ENCODE data around the gene KIRREL3.

Gene KIRREL3

DNA sequence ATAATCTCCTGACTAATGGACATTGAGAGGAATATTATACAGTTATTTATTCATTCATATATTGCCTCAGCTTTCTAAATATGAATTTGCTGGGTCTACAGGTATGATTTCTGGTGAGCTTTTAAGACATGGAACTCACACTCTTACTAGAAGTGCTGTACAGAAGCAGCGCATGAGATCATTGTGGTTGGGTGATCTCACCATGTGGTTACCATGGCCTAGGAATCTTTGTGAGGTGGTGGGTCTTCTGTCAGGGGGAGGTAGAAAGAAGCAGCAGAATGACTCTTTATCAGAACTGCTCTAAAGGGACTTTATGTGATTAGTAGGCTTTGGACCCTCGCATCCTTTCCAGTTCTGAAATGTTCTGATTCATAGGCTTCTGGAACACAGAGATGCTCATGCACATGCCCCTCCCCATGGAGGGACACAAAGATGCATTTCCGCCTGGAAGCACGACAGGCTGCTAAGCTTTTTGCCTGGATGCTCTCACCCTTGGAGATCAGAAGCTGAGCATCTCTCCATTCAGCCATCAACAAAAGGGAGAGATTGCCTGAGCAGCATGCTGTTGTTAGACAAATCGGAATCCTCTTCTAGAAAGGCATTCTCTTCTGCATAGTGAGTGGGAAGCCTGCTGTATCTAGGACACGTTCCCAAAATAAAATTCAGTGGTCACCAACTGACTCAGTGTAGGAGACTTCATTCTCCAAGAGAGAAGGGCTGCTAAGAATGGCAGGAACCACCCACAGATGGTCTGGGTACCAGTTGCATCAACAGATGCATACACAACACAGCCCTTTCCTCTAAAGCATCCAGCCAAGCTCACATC is 51.3 kb downstream of the KIRREL3 start:
- no peak for DNase-seq

DNA sequence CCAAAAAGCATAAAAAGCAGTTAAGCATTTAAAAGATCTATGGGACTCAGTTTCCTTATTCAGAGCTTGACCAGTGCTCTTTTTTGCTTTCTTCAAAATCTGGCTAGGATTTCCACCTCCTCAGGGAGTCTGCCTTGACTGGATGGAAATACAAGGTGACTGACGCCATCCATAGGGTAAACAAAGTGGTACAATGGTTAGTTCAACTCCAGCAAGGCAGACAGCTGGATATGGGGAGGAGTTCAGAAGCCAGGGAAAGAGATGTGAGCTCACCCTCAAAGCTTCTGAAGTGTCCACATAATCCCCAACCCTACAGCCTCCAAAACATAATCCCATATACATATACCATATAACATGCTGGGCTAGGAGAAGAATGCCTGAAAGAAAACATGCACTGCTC is 52.0 kb downstream of the KIRREL3 start:
- no peak for DNase-seq

DNA sequence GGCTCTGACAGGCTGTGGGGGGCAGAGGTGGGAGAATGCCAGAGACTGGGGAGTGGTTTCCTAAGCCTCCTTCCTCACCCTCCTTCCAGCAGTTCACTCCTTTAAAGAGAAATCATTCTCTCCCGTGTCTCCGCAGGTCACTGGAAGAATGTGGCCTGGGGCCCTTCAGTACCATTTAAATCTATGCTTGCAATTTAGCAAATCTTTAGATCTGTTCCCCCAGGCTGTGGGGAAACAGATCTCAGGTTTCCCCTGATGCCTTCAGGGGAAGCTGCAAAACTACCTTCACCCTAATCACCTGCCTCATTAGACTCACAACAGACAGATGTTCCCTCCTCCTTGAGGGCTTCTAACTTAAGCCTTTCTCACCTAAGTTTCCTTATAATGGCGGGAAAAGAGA is 55.3 kb downstream of the KIRREL3 start:
- no peak for DNase-seq

DNA sequence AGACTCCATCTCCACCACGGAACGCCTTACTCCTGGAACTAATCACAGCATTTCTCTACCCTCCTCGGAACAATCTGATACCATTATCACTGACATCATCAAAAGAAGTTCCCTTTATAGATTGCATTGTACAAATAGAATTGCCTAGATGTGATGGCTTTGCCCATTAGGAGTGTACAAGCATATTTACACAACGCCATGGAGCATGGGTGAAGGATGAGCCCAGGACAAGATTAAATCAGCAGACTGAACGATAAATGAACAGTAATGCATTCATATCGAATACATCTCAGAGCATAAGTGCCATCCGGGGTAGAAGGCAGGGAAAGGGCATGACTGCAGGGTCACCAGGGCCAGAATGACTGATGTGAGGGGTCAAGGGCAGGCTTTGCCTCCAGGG is 57.3 kb downstream of the KIRREL3 start:
- DNase-seq = no peak

DNA sequence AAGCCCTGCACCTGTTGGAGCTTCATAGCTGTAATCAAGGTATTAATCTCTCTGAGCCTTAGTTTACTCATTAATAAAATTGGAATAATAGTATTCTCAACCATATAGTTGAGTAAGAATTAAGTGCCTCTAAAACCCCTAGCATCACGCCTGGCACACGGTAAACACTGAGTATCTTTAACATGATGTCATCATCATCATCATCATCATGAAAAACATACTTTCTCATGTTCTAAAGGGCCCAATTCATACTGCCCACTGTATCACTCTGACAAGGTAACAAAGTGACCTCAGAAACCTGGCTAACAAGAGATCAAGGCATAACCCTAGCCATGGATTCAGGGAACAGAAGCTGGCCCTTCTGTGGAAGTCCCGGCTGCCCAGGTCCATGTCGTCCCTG is 58.4 kb downstream of the KIRREL3 start:
- DNase-seq = no peak

DNA sequence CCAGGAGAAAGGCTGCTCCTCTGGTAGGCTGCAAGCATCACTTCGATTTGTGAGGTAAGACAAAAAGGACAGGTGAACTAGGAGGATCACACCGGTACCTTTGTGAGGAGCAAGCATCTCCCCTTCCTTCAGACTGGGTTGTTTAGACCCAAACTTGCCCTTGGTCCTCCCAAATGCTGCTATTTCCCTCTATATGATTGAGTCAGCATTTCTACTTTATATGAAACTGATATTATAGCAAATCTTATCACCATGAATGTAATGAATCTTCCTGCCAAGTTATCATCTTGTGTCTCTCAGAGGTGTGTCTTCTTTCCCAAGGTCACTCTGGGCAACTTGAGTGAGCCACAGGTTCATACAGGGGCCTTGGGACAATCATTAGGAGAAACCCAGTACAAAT is 61.0 kb downstream of the KIRREL3 start:
- no peak for DNase-seq

DNA sequence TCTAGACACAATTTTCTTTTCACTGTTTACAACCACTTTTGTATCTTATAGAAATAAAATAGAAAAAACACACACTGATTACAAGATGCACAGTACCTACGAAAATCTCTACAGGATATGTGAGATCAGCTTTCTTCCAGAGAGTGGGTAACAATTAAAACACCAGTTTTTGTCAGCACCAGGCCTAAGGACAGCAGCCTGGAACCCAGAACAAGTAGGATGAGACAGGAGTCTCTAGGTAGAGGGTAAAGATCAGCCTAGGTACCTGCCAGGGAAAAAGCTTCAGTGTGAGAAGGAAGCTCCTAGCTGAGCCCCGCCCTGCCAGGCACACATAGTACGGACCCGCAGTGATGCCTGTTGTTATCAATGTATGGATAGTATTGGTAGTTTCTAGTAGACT is 61.9 kb downstream of the KIRREL3 start:
- DNase-seq = no peak

DNA sequence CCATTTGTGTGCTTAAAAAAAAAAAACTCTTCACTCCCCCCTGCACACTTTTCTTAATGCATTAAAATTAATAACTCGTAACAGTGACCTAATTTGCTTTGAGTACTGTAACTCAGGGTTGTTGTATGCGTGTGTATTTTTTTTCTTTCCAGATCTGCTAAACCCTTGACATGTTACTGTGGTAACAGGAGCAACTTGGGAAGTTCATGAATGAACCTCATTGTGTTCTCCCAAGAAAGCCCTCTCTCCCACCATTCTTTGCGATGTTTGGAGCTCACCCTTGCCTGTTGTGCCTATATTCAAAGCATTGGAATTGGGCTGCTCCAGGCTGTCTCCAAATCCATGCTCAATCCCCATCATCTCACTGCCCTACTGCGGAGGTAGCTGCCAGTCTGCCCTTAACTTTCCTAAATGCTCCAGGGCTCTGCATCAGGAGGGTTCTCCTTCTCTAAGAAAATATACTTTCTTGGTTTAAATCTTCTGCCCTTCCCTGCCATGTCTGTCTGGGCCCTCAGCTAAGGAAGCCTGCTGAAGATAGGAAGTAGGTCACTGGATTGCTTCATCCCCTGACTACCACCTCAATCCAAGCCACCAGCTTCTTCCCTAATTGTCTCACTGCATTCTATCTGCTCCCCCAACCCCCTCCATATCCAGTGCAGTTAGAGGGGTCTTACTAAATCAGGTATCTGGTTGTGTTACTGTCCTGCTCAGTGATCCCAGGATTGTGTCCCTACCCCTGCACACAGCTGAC is 70.3 kb downstream of the KIRREL3 start:
- DNase-seq = no peak

DNA sequence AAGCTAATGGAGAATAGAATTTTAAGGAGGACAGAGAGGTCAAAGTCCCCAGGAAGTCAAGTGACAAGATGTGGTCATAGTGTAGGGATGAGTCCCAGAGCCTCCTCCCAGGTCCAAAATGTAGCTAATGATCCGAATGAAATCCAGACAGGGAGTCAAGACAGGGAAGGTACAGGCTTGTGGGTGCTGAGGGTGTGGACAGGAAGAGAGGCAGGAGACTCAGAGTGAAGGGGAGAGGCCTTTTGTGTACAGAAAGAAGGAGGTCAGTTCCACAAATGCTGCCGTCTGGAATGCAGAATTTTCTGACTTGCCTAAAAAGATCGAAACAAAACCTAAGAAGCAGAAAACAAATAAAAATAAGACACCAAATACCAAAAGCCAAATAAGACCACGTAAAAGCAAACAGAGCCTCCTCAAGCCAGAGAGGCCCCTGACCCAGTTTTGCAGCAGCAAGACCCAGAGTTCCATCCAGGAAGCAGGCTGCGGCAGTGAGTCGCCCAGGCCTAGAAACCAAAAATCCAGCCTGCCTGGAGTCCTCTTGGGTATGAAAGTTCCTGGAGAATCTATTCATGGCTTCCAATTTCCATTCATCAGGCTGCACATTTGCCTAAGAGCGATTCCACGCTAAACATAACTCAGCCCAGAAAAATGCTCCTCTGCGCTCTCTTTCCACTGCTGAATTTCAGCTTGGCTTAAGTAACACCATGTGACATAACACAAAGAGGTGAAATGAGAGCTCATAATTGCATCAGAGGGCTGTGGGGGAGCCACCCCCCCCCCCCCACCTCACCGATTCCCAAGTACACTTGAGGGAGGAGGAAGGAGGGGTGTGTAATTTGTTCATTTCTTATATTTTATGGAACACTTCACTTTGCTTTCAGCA is 71.2 kb downstream of the KIRREL3 start:
- DNase-seq = no peak

DNA sequence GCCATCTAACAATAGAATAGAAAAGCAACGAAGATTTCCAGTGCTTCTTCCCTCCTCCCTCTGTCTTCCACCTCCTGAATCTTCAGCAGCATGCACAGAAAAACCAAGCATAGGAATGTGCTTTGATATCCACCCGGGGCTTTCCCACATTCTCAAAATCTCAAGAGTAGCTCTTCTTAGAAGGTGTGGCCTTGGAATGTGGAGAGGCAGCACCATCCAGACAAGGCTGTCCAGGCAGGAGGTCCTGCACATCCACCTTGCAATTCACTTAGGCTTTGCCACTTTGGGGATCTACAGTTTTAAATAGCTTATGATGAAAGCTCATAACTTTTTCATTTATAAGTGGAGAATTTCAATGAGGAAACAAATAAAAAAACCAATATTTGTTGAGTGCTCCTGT is 72.9 kb downstream of the KIRREL3 start:
- no peak for DNase-seq

DNA sequence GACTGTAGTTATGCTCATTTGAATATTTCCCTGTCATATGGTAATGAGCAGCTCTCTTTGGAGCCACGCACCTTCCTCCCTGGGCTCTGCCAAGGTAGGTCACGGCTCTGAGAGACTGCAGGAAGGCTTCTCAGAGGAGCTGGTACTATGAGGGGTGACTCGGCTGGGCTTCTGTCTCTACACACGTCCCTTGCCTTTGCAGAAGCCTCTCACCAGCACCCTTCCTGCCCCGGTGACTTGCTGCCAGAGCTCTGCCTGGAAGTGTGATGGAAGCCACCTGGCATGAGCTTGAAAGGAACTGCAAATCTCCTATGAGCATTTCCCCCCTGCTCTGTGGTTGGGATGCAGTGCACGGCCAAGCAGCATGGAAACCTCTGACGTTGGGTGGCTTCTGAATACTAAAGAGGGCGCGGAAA is 74.2 kb downstream of the KIRREL3 start:
- DNase-seq = no peak

DNA sequence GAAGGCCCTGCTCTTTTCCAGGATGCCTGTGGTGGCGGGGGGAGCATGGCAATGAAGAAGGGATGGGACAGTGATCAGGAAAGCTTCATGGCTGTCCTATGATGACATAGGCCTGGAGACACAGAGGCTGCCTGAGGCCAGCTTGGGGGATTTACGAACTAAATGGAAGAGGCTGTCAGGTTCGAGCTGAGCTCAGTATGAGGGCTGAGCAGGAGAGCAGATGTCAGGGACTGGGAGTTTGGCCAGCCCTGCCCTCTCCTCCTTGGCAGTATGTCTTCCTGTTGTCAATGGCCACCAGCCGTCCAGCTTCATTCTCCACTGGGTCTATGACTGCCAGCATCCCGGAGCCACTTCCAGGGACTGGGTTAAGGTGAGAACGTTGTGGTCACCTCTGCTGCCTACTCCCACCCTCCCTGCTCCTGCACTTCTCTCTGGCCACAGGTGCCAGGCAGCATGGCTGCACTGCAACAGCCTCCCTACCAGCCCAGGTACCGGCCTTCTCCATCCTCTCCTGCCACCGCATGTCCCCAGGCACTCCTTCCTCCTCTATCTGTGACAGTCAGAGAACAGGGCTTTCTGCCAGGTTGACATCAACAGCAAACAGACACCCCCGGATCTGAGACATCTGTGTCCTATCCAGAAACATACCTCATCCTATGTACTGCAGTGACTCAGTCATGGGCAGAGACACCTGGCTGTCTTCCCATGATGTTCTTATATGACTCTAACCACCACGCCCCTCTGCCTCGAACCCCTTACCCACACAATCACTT is 75.1 kb downstream of the KIRREL3 start:
- DNase-seq = no peak

DNA sequence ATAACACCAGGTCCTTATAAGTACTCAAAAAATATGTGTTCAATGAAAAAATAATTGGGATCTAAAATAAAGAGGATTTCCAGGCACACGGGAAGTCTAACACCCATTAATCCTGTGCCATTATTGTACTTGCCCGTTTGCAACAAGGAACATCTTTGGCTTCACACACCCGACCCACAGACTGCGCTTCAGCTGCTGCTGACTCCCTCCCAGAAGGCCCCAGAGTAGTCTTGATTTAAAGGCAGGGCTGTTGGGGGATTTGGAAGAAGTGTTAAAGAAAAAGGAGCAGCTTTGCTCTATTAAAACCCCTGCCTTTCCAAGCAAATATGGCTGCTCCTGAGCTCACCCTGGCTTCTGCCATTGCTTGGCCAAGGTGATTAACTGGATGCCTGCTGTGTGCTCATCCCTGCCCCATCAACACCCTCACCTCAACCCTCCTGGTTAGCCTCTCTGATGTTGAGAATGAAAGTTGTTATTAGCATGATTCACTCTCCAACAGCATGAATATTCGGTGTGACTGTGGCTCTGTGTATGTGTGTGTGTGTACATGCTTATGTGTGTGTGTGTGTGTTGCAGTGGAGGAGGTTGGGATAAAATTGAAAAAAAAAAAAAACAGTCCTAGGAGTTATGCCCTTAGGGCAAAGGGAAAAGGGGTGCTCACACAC is 76.1 kb downstream of the KIRREL3 start:
- no peak for DNase-seq

DNA sequence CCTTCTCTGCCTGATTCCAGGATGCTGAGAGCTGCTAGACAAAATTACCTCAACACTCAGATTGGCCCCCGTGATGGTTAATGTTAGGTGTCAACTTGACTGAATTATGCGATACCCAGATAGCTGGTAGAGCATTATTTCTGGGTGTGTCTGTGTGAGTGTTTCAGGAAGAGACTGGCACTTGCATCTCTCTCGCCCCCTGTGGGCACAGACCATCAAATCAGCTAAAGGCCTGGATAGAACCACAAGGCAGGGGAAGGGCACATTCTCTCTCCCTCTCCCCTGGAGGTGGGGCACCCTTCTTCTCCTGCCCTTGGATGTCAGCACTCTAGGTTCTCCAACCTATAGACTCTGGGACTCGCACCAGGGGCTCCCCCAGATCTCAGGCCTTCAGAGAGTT is 79.7 kb downstream of the KIRREL3 start:
- no peak for DNase-seq

DNA sequence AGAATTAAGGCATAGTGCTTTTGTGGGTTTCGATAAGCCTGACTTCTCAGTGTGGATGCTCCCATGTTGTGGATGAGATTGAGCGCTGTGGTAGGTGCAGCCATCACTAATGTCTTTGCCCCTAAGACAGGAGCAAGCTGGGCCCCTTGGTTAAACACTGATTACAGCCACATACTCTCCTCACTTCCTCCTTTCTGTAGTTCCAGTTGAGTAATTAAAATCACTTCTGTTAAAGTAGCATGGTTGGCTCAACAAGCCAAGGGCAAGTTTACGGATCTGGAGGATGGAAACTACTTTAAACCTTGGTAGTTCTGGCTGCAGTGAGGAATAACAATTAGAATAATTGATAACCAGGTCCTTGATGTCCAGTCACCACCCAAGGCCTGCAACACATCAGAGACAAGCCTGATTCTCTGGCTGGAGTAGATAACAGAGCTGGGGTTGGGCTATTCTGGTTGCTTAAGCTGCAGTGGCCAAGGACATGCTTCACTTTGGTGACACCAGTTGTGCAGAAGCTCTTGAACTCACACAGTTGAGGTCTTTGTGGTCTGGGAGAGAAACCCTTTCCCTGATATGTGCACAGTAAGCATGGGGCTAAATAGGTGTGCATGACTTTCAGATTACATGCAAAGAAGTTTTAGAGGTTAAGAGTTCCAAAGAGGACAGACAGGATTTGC is 81.3 kb downstream of the KIRREL3 start:
- no peak for DNase-seq

DNA sequence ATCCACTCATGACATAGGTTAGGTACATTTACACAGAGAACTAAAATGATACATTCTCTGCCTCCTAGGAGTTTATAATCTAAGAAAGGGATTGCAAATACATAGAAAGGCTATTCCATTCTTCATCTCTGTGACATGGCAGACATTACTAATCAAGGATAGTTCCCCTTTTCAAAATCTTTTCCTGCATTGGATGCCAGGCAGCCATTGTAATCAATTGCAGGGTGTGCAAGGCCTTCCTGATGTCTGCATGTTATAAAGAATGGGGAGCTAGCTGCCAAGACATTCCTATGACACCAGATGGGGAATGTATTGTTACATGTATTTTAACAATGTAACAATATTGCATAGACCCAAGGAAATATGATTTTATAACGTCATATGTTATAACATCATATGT is 82.0 kb downstream of the KIRREL3 start:
- DNase-seq = no peak

DNA sequence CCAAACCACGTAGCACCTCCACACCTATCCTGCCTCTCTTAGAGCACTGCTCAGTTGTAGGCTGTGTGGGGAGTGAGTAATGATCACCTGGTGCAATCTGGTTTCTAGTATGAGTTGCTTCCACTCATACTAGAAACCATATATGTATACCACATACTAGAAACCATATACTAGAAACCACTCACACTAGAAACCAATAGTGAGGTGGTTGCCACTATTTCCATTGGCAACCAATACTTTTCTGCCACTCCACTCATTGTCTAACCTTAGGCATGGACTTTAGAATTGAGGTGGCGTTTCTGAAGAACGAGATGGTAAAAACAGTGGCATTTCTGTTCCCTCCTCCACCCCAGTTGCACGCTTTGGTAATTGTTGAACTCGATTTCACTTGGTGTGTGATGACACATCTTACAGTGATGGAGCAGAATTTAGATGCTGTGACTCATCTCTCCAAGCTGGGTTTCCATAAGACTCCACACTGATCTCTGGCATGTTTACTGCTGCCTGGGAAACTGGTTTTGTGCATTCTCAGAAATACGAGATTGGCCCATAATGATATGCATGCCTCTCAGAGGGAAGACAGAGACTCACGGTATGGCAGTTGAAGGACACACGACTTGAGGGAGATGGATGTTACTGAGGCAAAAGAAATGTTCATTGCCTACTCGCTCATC is 82.9 kb downstream of the KIRREL3 start:
- no peak for DNase-seq

DNA sequence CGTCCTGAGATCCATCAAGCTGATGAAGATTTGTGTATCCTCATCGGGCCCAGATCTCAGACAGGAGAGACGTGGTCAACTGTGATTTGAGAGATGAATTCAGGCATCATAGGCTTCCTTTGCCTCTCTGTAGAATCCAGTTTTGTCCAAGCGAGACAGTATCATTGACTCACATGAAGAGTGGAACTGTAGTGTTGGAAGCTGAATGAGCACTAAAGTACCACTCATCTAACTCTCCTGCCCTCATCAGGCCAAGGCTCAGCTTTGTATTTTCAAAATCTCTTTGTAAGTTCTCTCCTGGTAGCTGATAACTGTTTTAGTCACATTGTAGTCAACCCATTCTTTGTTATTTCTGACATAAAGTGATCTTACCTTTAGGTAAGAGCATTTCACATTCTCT is 85.1 kb downstream of the KIRREL3 start:
- no peak for DNase-seq

DNA sequence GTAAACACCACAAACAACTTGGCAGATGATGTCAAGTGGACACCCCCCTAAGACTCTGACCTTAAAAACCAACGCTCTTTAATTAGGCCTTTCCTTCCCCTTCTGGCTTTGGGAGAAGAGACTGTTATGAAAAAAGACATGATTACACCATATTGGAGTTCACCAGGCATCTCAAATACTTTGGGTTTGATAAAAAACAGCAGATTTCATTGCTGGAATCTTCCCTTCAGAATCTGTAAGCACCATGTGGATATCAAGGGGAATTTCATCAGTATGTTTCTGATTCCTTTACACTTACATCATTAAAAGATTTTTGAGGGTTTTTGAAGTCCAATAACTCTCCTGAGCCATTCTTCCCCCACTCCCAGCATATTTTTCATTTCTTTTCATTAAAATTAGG is 85.6 kb downstream of the KIRREL3 start:
- DNase-seq = no peak

DNA sequence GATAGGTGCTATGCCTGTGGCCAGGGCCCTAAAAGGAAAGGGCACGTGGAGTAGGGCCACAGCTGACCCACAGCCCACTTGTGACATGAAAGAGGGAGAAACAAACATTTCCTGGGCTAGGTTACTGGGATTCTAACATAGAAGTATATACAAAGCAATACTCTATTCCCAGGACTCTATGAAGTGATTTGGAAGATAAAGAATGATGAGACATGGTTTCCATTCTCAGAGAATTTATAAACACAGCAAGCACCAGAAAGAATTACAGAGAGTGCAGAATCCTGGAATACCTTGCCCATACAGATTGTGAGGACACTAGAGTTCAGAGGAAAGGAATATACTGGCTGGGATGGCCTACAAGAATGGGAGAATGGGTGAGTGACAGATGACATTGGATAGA is 86.4 kb downstream of the KIRREL3 start:
- DNase-seq = no peak

DNA sequence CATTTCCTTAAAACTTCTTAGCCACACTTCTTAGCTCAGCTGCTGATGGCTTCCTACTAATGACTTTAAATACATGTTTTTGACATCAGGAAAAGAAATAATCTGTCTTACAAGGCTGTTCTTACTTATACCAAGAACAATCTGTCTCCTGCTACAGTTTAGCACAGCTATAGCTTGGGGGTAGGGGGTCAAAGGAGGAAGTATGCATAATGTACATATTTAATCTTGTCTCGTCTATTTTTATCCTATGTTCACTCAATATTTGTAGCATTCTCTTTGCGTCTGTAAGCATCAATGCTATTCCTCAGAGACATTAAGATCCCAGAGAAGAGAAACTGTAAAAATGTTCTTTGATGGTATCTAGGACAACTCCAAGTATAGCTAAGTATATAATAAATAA is 96.0 kb downstream of the KIRREL3 start:
- DNase-seq = no peak
